Measurements from ENCODE around the gene PARL.

GRCh38 chr3:183823963-183824362 is 60.7 kb downstream of the PARL start:
- no peak for TF ChIP-seq CTCF (conservative IDR thresholded peaks at IDR 0.05 in 1 of 2, IDR thresholded peaks at IDR 0.05 in 1 of 2; ENCODE audit: low read depth in 1 of 2, low read length in 2 of 2)
- no peak for TF ChIP-seq EZH2 (IDR thresholded peaks at IDR 0.05; ENCODE audit: low read length, missing control alignments)
